ENCODE measurements around the gene RAB44. TPM values are rescaled to one million over a fixed set of nuclear protein-coding genes. Genes with fewer than 3 reads are reported as not detected.

The RAB44 gene
- total and polyA plus RNA-seq, 2 of the 13 experiments (the other 11 are each of a cell fraction or from before 2014, with no cell fraction given): not detected

GRCh38 chr6:36694616-36695015 lies 3.0 kb upstream of the RAB44 start:
- no peak overlapping the region for H2AFZ ChIP-seq (ENCODE audit: low read length)
- peaks cover 13 to 78% of the 10 kb centered on the region in 2 experiments; a peak in 4 of 5 replicates for H3K27me3 ChIP-seq (ENCODE audit: control insufficient read depth in 1 of 2, insufficient read depth in 2 of 2, low read length in 2 of 2)
- ChIA-PET POLR2A (no interaction called here), CTCF (ENCODE audit: low intra/inter-chr PET ratio, low total read pairs) (no interaction called here)
- DNase-seq (ENCODE audit: low spot score): no peak
- H3K79me2 ChIP-seq (ENCODE audit: insufficient read depth, low read length): no peaks in the 10 kb centered on the region
- no peaks in the 10 kb centered on the region for H4K20me1 ChIP-seq (ENCODE audit: insufficient read depth, low read length)
- intact Hi-C loops (cut with micrococcal nuclease; ENCODE audit: unreplicated experiment): no loop called here
- H3K27ac ChIP-seq (ENCODE audit: extremely low read length, insufficient read depth, low read length): no peak overlapping the region
- BruUV-seq (replicated peaks): no TSS peak
- in situ Hi-C loops (cut with HindIII; ENCODE audit: extremely low pct_ligation_motif_present, low pct_unique_long_range_greater_than_20kb): no loop called here
- 5% methylated on average over 6 of the region's 6 CpGs for WGBS (ENCODE audit: low lambda C conversion rate)
- no peaks in the 10 kb centered on the region for H3K9me3 ChIP-seq (ENCODE audit: low read length)
- H3K4me3 ChIP-seq (replicated peaks in 1 of 3; ENCODE audit: insufficient read depth in 1 of 3, low read depth in 2 of 3, low read length in 3 of 3): no peak overlapping the region
- no peak for ATAC-seq
- FAIRE-seq: no peak
- no peak overlapping the region for H3K9ac ChIP-seq (ENCODE audit: insufficient read depth, low read depth, low read length)
- peaks cover 7% of the 10 kb centered on the region for H3K4me1 ChIP-seq (ENCODE audit: insufficient read depth, low read length)
- no peaks in the 10 kb centered on the region for H3K36me3 ChIP-seq (replicated peaks in 1 of 2; ENCODE audit: control insufficient read depth in 1 of 2, insufficient read depth in 2 of 2, low read length in 2 of 2)
- no peak overlapping the region for H3K4me2 ChIP-seq (ENCODE audit: low read depth, low read length)
- no peak for TF ChIP-seq HDAC2 (CRISPR knock-in tag; IDR thresholded peaks at IDR 0.05)
- TF ChIP-seq RARA (CRISPR knock-in tag; IDR thresholded peaks at IDR 0.05): 0 out of 2 replicates have a peak, but pooled peaks have one; percentile 13
- TF ChIP-seq GFI1 (CRISPR knock-in tag; IDR thresholded peaks at IDR 0.05; ENCODE audit: borderline replicate concordance): no peak
- 0 out of 2 replicates have a peak, but pooled peaks have one; percentile 10 for TF ChIP-seq NR2F6 (IDR thresholded peaks at IDR 0.05)
- TF ChIP-seq NR2F6 (CRISPR knock-in tag; IDR thresholded peaks at IDR 0.05): 0 out of 2 replicates have a peak, but pooled peaks have one; percentile 23

DNA sequence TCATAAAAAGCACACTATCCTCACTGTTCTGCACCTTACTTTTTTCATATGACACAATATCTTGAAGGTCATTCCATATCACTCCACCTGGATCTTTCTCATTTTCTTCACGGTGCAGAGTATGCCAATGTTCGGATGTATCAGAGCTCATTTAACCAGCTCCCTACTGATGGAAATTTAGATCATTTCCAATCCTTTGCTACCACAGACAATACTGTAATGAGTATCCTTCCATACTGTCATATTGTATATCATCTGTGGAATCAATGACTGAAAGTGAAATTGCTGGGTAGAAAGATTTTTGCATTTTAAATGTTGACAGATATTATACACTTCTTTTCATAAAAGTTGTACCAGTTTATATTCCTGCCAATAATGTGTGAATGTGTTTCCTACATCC lies 2.2 kb upstream of the RAB44 start:
- Histone ChIP-seq H3K4me3 (replicated peaks in 1 of 3; ENCODE audit: insufficient read depth in 1 of 3, low read depth in 2 of 3, low read length in 3 of 3) (no peak overlapping the region), H3K36me3 (replicated peaks in 1 of 2; ENCODE audit: control insufficient read depth in 1 of 2, insufficient read depth in 2 of 2, low read length in 2 of 2) (no peaks in the 10 kb centered on the region), H3K9ac (ENCODE audit: insufficient read depth, low read depth, low read length) (no peak overlapping the region), H3K27ac (ENCODE audit: extremely low read length, insufficient read depth, low read length) (no peak overlapping the region), H4K20me1 (ENCODE audit: insufficient read depth, low read length) (no peaks in the 10 kb centered on the region), H3K4me2 (ENCODE audit: low read depth, low read length) (no peak overlapping the region), H3K79me2 (ENCODE audit: insufficient read depth, low read length) (no peaks in the 10 kb centered on the region), H2AFZ (ENCODE audit: low read length) (no peak overlapping the region), H3K27me3 (ENCODE audit: control insufficient read depth in 1 of 2, insufficient read depth in 2 of 2, low read length in 2 of 2) (peaks cover 10 to 75% of the 10 kb centered on the region in 2 experiments; a peak in 4 of 5 replicates), H3K4me1 (ENCODE audit: insufficient read depth, low read length) (peaks cover 7% of the 10 kb centered on the region), H3K9me3 (ENCODE audit: low read length) (no peaks in the 10 kb centered on the region)
- DNase-seq (ENCODE audit: low spot score): no peak
- CTCF ChIA-PET (ENCODE audit: low intra/inter-chr PET ratio, low total read pairs): no interaction called here
- intact Hi-C loops (cut with micrococcal nuclease; ENCODE audit: unreplicated experiment): no loop called here
- FAIRE-seq: no peak
- in situ Hi-C loops (cut with HindIII; ENCODE audit: extremely low pct_ligation_motif_present, low pct_unique_long_range_greater_than_20kb): no loop called here
- POLR2A ChIA-PET: no interaction called here
- WGBS (ENCODE audit: low lambda C conversion rate): 23% methylated on average over 2 of the region's 2 CpGs
- no TSS peak for BruUV-seq (replicated peaks)
- no peak for ATAC-seq
- TF ChIP-seq ZFP1 (CRISPR knock-in tag; IDR thresholded peaks at IDR 0.05) (no peak), GLMP (CRISPR knock-in tag; IDR thresholded peaks at IDR 0.05; ENCODE audit: borderline replicate concordance) (no peak), ZFP90 (CRISPR knock-in tag; IDR thresholded peaks at IDR 0.05; ENCODE audit: borderline replicate concordance) (no peak), ATM (IDR thresholded peaks at IDR 0.05; ENCODE audit: borderline replicate concordance) (no peak), ZFP82 (CRISPR knock-in tag; IDR thresholded peaks at IDR 0.05; ENCODE audit: borderline replicate concordance) (no peak), ELF4 (CRISPR knock-in tag; IDR thresholded peaks at IDR 0.05; ENCODE audit: borderline replicate concordance) (no peak), ZNF441 (CRISPR knock-in tag; IDR thresholded peaks at IDR 0.05; ENCODE audit: borderline replicate concordance) (no peak)
- TF ChIP-seq, protein P1, sequence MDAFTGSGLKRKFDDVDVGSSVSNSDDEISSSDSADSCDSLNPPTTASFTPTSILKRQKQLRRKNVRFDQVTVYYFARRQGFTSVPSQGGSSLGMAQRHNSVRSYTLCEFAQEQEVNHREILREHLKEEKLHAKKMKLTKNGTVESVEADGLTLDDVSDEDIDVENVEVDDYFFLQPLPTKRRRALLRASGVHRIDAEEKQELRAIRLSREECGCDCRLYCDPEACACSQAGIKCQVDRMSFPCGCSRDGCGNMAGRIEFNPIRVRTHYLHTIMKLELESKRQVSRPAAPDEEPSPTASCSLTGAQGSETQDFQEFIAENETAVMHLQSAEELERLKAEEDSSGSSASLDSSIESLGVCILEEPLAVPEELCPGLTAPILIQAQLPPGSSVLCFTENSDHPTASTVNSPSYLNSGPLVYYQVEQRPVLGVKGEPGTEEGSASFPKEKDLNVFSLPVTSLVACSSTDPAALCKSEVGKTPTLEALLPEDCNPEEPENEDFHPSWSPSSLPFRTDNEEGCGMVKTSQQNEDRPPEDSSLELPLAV (CRISPR knock-in tag; conservative IDR thresholded peaks at IDR 0.05; ENCODE audit: low read depth): no peak
